DOHH2 (cell line): ENCODE data around the gene MYLK.

ENCODE experiments used
- H3F3A ChIP-seq: fragments of 200-600 bp; sonication (generic), shearing (Covaris generic); 2 replicates; pipeline ENCODE4 v1.6.0; 2016; ENCODE audit warnings: antibody characterized with exemption, mild to moderate bottlenecking; ENCODE audit not compliant: control insufficient read depth, insufficient read depth
- H3K27ac ChIP-seq: fragments of 200-600 bp; sonication (generic); 2 replicates; pipeline ENCODE4 v1.5.1; 2014; ENCODE audit warnings: low read depth, mild to moderate bottlenecking, low read length, moderate library complexity
- H3K27me3 ChIP-seq: fragments of 200-600 bp; sonication (generic); 2 replicates; pipeline ENCODE4 v1.6.1; 2014; ENCODE audit warnings: mild to moderate bottlenecking, low read length, mixed read lengths; ENCODE audit not compliant: control insufficient read depth
- H3K36me3 ChIP-seq: fragments of 200-600 bp; sonication (generic); 2 replicates; pipeline ENCODE4 v1.6.1; 2014; ENCODE audit warnings: mild to moderate bottlenecking, low read length, moderate library complexity, mixed read lengths; ENCODE audit not compliant: control insufficient read depth
- H3K4me1 ChIP-seq: fragments of 200-600 bp; sonication (generic); 2 replicates; pipeline ENCODE4 v1.6.1; 2014; ENCODE audit warnings: mild to moderate bottlenecking, low read length, mixed read lengths; ENCODE audit not compliant: control insufficient read depth
- H3K4me2 ChIP-seq: fragments of 200-600 bp; sonication (generic); 2 replicates; pipeline ENCODE4 v1.6.0; 2014; ENCODE audit warnings: mild to moderate bottlenecking, low read length, moderate library complexity
- H3K4me3 ChIP-seq: fragments of 200-600 bp; sonication (generic); 2 replicates; pipeline ENCODE4 v1.5.1; 2014; ENCODE audit warnings: mild to moderate bottlenecking, low read length, mixed read lengths
- H3K79me2 ChIP-seq: fragments of 200-600 bp; sonication (generic); 2 replicates; pipeline ENCODE4 v1.6.1; 2014; ENCODE audit warnings: mild to moderate bottlenecking, low read length, mixed read lengths; ENCODE audit not compliant: control insufficient read depth
- H3K9me2 ChIP-seq: fragments of 200-600 bp; sonication (generic); replicated peaks from 2 replicates; pipeline ENCODE4 v1.6.1; 2014; ENCODE audit warnings: mild to moderate bottlenecking, low read length, mixed read lengths; ENCODE audit not compliant: control insufficient read depth
- H3K9me3 ChIP-seq: fragments of 200-600 bp; sonication (generic); 2 replicates; pipeline ENCODE4 v1.6.1; 2014; ENCODE audit warnings: antibody characterized with exemption, low read length, mixed read lengths; ENCODE audit not compliant: control insufficient read depth, insufficient read depth
- H4K20me1 ChIP-seq: fragments of 200-600 bp; sonication (generic); 2 replicates; pipeline ENCODE4 v1.6.0; 2014; ENCODE audit warnings: low read depth, mild to moderate bottlenecking, antibody characterized with exemption, low read length, moderate library complexity; ENCODE audit not compliant: control insufficient read depth, insufficient read depth
- CTCF ChIP-seq: fragments of 200-600 bp; sonication (generic); IDR thresholded peaks from one replicate; pipeline ENCODE4 v1.5.1; 2014; ENCODE audit warnings: antibody characterized with exemption, mild to moderate bottlenecking, low read depth, low read length; ENCODE audit not compliant: poor library complexity, severe bottlenecking
- EZH2phosphoT487 ChIP-seq: fragments of 200-600 bp; sonication (generic); IDR thresholded peaks from 2 replicates; pipeline ENCODE4 v1.6.1; 2017; ENCODE audit warnings: borderline replicate concordance, mild to moderate bottlenecking, antibody characterized with exemption, low read length, moderate library complexity, mixed read lengths

The MYLK gene

GRCh38 chr3:123642182-123642956, 241.8 kb downstream of the MYLK start:
- Histone ChIP-seq H3K36me3 (no peaks in the 10 kb centered on the region), H3F3A (no peaks in the 10 kb centered on the region), H3K9me2 (no peaks in the 10 kb centered on the region), H3K9me3 (no peaks in the 10 kb centered on the region), H3K4me2 (no peak overlapping the region), H3K4me1 (no peaks in the 10 kb centered on the region), H3K4me3 (no peak overlapping the region), H3K27ac (no peak overlapping the region), H3K79me2 (no peaks in the 10 kb centered on the region), H3K27me3 (peaks cover 2% of the 10 kb centered on the region; the same call in 1 of the 2 replicates), H4K20me1 (no peaks in the 10 kb centered on the region)
- TF ChIP-seq EZH2phosphoT487: no peak
- peak; percentile 89 for TF ChIP-seq CTCF

- Histone ChIP-seq H4K20me1 (no peaks in the 10 kb centered on the region), H3K79me2 (no peaks in the 10 kb centered on the region), H3K27ac (no peak overlapping the region), H3F3A (no peaks in the 10 kb centered on the region), H3K4me3 (no peak overlapping the region), H3K4me1 (no peaks in the 10 kb centered on the region), H3K9me3 (no peaks in the 10 kb centered on the region), H3K9me2 (no peaks in the 10 kb centered on the region), H3K36me3 (no peaks in the 10 kb centered on the region), H3K27me3 (peaks cover 2% of the 10 kb centered on the region; the same call in 1 of the 2 replicates), H3K4me2 (no peak overlapping the region)
- no peak for TF ChIP-seq CTCF
- no peak for TF ChIP-seq EZH2phosphoT487
Measured at GRCh38 chr3:123641505-123641904, 242.6 kb downstream of the MYLK start.

GRCh38 chr3:123640740-123641462, 243.2 kb downstream of the MYLK start:
- H3K4me2 ChIP-seq: no peak overlapping the region
- no peaks in the 10 kb centered on the region for H3K4me1 ChIP-seq
- no peak overlapping the region for H3K4me3 ChIP-seq
- H3K9me2 ChIP-seq: no peaks in the 10 kb centered on the region
- no peaks in the 10 kb centered on the region; the same call in 1 of the 2 replicates for H3K27me3 ChIP-seq
- no peak for TF ChIP-seq CTCF
- TF ChIP-seq EZH2phosphoT487: no peak
- H3F3A ChIP-seq: no peaks in the 10 kb centered on the region
- H3K79me2 ChIP-seq: no peaks in the 10 kb centered on the region
- H3K36me3 ChIP-seq: no peaks in the 10 kb centered on the region
- no peaks in the 10 kb centered on the region for H3K9me3 ChIP-seq
- H3K27ac ChIP-seq: no peak overlapping the region
- H4K20me1 ChIP-seq: no peaks in the 10 kb centered on the region
